Activated CD4-positive, alpha-beta memory T cell treated with anti-CD3 and anti-CD28 coated beads for 36 hours (primary cell): ENCODE measurements around the gene MRPS9. TPM values are rescaled to one million over a fixed set of nuclear protein-coding genes. Genes with fewer than 3 reads are reported as not detected.

Experiments
- CTCF ChIA-PET: fragments of 350-600 bp; sonication (Branson Sonifier 250); formaldehyde crosslinking; loops from one replicate; lab custom pipeline; 2021; ENCODE audit warnings: antibody characterized with exemption, inconsistent platforms; lab: Charles Lee
- POLR2A ChIA-PET: fragments of 350-600 bp; sonication (Branson Sonifier 250); formaldehyde crosslinking; loops from one replicate; lab custom pipeline; 2021; ENCODE audit warnings: antibody characterized with exemption; lab: Charles Lee
- DNase-seq: peaks from one replicate; pipeline ENCODE4 v3.0.0-alpha.2; 2020
- H3K27ac Mint-ChIP-seq: one replicate; pipeline ENCODE4 v1.8.0; 2021; ENCODE audit warnings: mixed read lengths
- H3K27me3 Mint-ChIP-seq: one replicate; pipeline ENCODE4 v1.8.0; 2021; ENCODE audit warnings: mixed read lengths
- H3K36me3 Mint-ChIP-seq: one replicate; pipeline ENCODE4 v1.8.0; 2021; ENCODE audit warnings: mixed read lengths
- H3K4me1 Mint-ChIP-seq: one replicate; pipeline ENCODE4 v1.8.0; 2021; ENCODE audit warnings: low read depth, mixed read lengths
- H3K4me3 Mint-ChIP-seq: one replicate; pipeline ENCODE4 v1.8.0; 2021; ENCODE audit warnings: mild to moderate bottlenecking, mixed read lengths
- H3K9me3 Mint-ChIP-seq: one replicate; pipeline ENCODE4 v1.8.0; 2021; ENCODE audit warnings: mixed read lengths
- intact Hi-C: fragments of 100-400 bp; cut with micrococcal nuclease; formaldehyde crosslinking; loops from one replicate; pipeline ENCODE4 v1.15.1; 2023
- total RNA-seq, 2 experiments: library from RNA; stranded (reverse); gene quantifications; one replicate each; pipeline ENCODE4 v1.2.3, GENCODE V29; 2021

Gene MRPS9
- total RNA-seq, 2 experiments from 2014 or later, result 38.2 to 39.3 TPM

GRCh38 chr2:105143094-105143466 lies 105.2 kb downstream of the MRPS9 start:
- H3K4me1 Mint-ChIP-seq, result peaks cover 8% of the 10 kb centered on the region
- peaks cover 38% of the 10 kb centered on the region for H3K27me3 Mint-ChIP-seq
- ChIA-PET POLR2A (no interaction called here), CTCF (no interaction called here)
- intact Hi-C loops, result no loop called here
- DNase-seq, result no peak
- no peaks in the 10 kb centered on the region for H3K36me3 Mint-ChIP-seq
- no peaks in the 10 kb centered on the region for H3K9me3 Mint-ChIP-seq
- H3K27ac Mint-ChIP-seq, result no peak overlapping the region
- H3K4me3 Mint-ChIP-seq, result peak overlapping the region; percentile 63

- intact Hi-C loops, result loop anchor here (1.0 kb wide), 1 partner anchor 16 kb away; no protein-coding TSS in a partner anchor
- POLR2A ChIA-PET, result no interaction called here
- Mint-ChIP-seq H3K4me1 (peaks cover 8% of the 10 kb centered on the region), H3K27ac (no peak overlapping the region), H3K4me3 (peak overlapping the region; percentile 63), H3K9me3 (no peaks in the 10 kb centered on the region), H3K36me3 (no peaks in the 10 kb centered on the region), H3K27me3 (peaks cover 38% of the 10 kb centered on the region)
- CTCF ChIA-PET, result no interaction called here
- peak; percentile 31 for DNase-seq
Observed at GRCh38 chr2:105143467-105144151, 105.7 kb downstream of the MRPS9 start.

- Mint-ChIP-seq H3K27ac (no peak overlapping the region), H3K4me1 (peaks cover 8% of the 10 kb centered on the region), H3K27me3 (peaks cover 42% of the 10 kb centered on the region), H3K9me3 (no peaks in the 10 kb centered on the region), H3K36me3 (no peaks in the 10 kb centered on the region), H3K4me3 (peak overlapping the region; percentile 38)
- no peak for DNase-seq
- ChIA-PET POLR2A (no interaction called here), CTCF (interaction anchor here (1.2 kb wide), 1 partner anchor 30 kb away, joined by 3 read pairs; no protein-coding TSS in a partner anchor)
- intact Hi-C loops, result loop anchor here (1.0 kb wide), 1 partner anchor 17 kb away; no protein-coding TSS in a partner anchor
Observed at GRCh38 chr2:105144152-105144940, 106.5 kb downstream of the MRPS9 start.

GRCh38 chr2:105144941-105145300 lies 107.1 kb downstream of the MRPS9 start:
- Mint-ChIP-seq H3K9me3 (no peaks in the 10 kb centered on the region), H3K4me1 (peaks cover 8% of the 10 kb centered on the region), H3K4me3 (peak overlapping the region; percentile 38), H3K36me3 (no peaks in the 10 kb centered on the region), H3K27me3 (peaks cover 42% of the 10 kb centered on the region), H3K27ac (no peak overlapping the region)
- intact Hi-C loops, result loop anchor here (1.0 kb wide), 1 partner anchor 18 kb away; no protein-coding TSS in a partner anchor
- POLR2A ChIA-PET, result no interaction called here
- no peak for DNase-seq
- CTCF ChIA-PET, result interaction anchor here (0.6 to 1.2 kb wide), 2 partner anchors 31 to 1241 kb away, joined by 3 to 4 read pairs; no protein-coding TSS in a partner anchor

GRCh38 chr2:105149272-105149671 lies 111.4 kb downstream of the MRPS9 start:
- intact Hi-C loops, result no loop called here
- H3K27me3 Mint-ChIP-seq, result peaks cover 41% of the 10 kb centered on the region
- no peaks in the 10 kb centered on the region for H3K36me3 Mint-ChIP-seq
- ChIA-PET CTCF (interaction anchor here (0.6 kb wide), 1 partner anchor 89 kb away, joined by 4 read pairs; no protein-coding TSS in a partner anchor), POLR2A (no interaction called here)
- no peaks in the 10 kb centered on the region for H3K9me3 Mint-ChIP-seq
- H3K4me3 Mint-ChIP-seq, result no peak overlapping the region
- H3K27ac Mint-ChIP-seq, result no peak overlapping the region
- H3K4me1 Mint-ChIP-seq, result peaks cover 6% of the 10 kb centered on the region
- no peak for DNase-seq

Other genes starting within 250 kb of the MRPS9 start
- gene POU3F3, start 184.0 kb upstream of the MRPS9 start, total RNA-seq, result not detected
- gene GPR45, start 203.7 kb downstream of the MRPS9 start, total RNA-seq, result not detected